GM21390 (cell line): ENCODE measurements around the gene ABLIM1.
A peak's percentile ranks its signal among the peaks of the same experiment; 100 is the strongest.

Source experiments
- ATAC-seq: cut with Tn5 transposase; IDR thresholded peaks from one replicate; pipeline ENCODE4 v1.9.1; 2021; ENCODE audit not compliant: unreplicated experiment

ABLIM1 gene

GRCh38 chr10:114471906-114472876 lies 185.9 kb downstream of the ABLIM1 start:
- ATAC-seq = no peak

DNA sequence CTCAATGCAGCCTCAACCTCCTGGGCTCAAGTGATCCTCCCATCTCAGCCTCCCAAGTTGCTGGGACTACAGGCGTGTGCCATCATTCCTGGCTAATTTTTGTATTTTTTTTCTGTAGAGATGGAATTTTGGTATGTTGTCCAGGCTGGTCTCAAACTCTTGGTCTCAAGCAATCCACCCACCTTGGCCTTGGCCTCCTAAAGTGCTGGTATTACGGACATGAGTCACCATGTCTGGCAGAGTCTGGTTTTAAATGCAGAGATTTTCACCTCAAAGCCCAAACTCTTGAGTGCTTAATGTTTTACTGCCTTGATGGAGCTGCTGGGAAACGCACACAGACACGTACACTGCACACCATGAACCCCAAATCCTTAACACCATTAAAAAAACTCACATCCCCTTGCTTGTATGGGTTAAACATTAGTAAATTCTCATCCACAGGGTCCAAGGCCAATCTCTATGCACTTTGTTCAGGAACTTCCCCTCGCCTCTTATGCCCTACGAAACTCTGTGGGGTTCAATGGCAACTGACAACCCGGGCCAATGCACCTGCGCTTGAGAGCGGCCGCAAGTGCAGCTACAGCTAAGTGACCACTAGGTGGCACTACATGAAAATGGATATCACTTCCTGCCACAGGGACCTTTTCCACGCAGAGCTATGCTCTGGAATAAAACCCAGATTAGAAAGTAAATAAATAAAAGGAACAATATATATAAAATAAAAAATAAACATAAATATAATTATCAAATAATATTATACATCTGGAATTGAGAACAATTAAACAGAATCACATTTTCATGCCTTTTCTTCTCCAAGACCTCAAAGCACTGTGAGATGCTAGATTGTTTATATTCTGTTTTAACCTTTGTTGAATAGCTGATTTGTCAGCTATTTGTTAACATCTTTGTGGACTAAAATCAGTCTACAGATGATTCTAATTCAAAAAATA lies 186.8 kb downstream of the ABLIM1 start:
- ATAC-seq = peak; percentile 94

- no peak for ATAC-seq
Observed at GRCh38 chr10:114470361-114470760, 187.7 kb downstream of the ABLIM1 start.

GRCh38 chr10:114458955-114459354 lies 199.1 kb downstream of the ABLIM1 start:
- peak; percentile 74 for ATAC-seq

DNA sequence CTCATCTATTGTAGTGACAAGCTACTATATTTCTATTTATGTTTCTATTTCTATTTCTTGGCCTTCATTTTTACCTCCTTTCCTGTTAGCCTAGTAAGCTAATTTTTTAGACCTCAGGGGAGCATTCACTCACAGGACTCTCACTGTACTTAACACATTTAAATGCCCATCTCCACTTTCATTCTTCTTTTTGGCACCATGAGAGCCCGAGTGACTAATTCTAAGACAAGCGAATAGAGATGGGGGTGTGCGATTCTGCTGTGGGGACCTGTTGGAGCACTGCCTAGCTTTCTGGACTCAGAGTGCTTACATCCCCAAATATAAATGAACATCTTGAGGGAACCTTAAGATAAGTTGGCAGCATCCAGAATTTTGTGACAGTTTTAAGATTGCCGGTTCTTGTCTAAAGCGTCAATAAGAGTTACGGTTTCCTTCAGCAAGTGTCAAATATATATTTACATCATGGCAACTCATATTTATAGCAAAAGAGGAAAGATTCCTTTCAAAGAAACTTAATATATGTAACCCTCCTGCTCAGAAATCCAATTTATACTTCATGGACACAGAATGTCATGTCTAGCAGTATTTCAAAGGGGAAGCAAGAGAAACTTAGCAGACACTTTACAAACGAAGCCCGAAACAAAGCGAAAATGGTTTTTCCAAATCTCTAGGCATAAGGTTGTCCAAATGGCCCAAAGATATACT lies 199.7 kb downstream of the ABLIM1 start:
- ATAC-seq = no peak

- no peak for ATAC-seq
Observed at GRCh38 chr10:114453576-114453975, 204.5 kb downstream of the ABLIM1 start.

DNA sequence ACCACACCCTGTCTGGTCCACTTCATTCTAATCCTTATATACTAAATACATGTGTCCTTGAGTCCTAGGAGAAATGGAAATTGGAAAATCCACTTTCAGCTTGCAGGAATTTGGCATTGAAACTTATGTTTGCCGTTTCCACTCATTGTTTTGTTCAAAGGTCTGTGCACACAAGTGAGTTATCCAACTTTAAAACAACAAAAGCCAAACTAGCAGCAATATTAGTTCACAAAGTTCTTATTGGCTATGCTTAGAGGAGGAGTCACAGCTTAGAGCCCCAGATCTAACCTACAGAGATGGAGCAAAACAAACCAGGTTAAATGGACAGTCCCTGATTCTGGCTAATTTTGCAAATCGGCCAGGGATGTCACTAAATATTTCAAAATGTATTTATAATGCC lies 209.2 kb downstream of the ABLIM1 start:
- no peak for ATAC-seq

- no peak for ATAC-seq
Observed at GRCh38 chr10:114445332-114445731, 212.7 kb downstream of the ABLIM1 start.

DNA sequence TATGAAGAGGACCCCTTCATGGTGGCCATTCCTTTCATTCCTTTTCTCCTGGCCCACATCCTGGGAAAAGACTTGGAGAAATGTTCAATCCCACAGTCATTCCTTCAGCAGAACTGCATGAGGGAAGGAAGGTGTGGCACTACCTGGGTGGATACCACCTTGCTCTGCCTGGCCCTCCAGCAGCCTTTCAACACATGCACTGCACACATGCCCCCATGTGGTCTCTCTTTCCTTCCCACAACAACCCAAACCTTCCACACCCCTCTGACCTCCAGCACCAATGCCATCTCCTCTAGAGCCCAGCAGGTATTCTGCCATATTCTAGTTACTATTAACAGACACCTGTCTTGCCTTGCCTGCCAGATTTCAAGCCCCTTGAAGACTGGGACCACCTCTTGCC lies 213.3 kb downstream of the ABLIM1 start:
- ATAC-seq = no peak

- no peak for ATAC-seq
Observed at GRCh38 chr10:114442091-114442630, 215.9 kb downstream of the ABLIM1 start.

DNA sequence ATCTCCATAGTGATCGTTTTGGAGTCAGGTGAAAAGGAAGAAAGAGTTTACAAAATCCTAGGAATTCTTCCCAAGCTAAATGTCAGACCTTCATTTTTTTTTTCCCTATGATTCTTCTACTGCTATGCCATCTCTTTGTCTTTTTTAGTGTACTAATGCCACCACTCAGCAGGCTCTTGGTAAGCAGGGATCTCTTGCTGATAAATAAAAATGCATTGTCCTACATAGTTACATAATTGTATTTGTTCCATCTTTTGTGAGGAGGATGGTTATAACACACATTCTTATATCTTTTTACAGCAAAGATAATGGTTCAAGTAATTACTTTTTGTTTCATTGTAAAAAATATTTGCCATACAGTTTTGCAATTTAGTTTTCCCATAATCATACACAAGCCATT lies 217.0 kb downstream of the ABLIM1 start:
- no peak for ATAC-seq

GRCh38 chr10:114437473-114438292 lies 220.4 kb downstream of the ABLIM1 start:
- ATAC-seq = no peak

DNA sequence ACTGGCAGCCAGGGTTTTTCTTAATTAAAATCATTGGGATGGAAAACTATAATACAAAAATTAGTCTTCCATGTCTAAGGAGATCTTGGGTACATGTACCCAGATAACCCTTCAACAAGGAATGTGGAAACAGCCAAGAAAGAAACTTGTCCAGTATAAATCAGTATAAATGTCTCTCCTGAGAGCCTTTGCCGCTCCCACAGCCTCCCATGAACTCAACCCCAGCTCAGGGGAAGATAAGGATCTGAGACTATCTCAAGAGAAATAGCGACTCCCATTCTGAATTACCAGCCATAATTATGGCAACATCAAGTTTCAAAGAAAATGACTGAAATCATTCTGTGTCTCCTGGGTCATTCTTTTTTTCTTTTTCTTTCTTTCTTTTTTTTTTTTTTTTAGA lies 221.1 kb downstream of the ABLIM1 start:
- no peak for ATAC-seq

GRCh38 chr10:114432566-114433093 lies 225.4 kb downstream of the ABLIM1 start:
- no peak for ATAC-seq

DNA sequence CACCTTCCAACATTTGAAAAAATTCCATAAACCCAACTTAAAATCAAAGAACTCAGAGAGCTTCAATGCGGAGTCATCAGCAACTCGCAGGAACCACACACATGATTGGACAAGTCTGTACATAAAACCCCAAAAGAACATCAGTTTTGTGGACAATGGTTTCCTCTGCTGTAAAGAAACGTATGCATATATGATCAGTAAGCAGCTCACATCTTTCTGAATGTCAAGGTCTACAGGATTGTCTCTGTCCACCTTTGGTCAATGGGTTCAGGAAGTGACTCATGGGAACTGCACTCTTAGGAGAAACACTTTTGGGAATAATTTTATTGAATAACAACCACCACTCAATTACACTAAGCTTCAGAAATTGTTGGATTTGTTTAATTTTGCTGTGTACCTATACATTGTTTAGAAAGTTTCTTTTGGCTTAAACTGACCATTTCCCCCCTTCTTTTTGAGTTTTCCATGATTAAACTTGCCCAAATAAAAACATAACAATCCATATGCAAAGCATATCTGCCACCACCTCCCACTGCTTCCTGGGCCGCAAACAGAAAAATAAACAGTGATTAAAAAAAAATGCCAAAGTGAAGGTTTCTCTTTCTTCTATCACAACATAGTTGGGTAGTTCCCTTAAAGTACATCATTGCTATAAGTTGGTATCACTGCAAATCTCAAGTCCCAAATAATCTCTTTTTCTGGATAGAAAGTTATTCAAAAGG lies 226.5 kb downstream of the ABLIM1 start:
- no peak for ATAC-seq

DNA sequence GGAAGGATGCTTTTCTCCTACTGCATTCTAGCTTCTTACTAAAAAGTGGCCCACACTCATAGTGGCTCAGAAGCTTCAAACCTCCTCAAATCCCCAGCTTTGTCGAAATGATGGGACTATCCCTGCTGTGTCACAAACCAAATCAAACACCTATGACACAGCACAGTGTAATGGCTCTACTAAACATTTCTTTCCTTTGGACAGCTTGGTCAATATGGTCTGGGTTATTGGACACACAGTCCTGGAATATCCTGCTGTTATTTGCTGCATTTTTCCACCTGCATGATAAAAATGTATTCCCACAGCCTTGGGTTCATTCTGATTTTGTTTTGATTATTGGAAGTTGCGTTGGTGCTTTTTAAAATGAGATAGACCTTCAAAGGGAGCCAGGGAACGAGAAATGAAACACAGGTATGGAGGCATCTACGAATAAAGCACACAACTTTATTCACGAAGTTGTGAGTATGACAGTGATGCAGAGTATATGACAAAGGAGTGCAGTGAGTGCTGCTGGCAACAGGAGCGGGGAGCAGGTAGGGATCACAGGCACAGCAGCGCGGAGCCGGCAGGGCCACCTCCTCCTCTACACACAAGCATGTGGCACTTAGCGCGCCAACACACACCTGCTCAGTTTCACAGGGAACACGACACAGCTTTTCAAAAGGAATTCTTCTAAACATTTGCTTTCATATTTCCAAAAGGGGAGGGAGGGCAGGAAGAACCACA lies 227.2 kb downstream of the ABLIM1 start:
- ATAC-seq = no peak

DNA sequence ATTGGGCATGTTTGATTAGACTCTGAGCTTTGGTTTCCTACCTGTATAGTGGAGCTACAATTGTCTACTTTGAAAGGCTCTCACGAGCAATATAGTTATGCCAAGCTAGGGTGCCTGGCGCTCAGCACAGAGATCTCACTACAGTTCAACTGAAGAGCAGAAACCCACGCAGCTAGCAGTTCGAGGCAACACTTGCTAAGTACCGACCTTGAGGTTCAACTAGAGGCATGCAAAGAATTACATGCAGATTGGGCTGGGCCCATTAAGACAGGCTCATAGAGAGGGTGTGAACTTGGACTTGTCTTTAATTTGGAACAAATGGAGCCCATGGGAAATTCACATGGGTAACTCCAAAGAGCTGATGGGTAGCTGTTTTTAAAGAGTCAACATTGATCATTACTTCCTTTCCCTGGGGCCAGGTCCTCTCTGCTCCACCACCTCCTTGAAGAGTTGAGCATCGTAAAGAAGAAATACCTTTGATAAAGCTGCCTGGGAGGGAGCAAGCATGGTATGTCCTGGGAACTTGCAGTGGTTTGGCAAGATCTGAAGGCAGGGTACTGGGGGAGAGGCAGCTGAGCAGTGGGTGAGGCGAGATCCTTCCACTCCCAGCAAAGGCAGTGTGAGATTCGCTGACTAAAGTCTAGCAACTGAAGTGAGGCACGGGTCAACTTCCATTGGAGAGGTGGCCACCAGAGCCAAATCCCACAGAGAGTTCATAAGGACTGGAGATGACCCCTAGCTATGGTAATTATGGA lies 228.3 kb downstream of the ABLIM1 start:
- ATAC-seq = no peak
